ENCODE measurements around the gene PDGFA.

PDGFA gene

GRCh38 chr7:500521-501420 is 18.9 kb downstream of the PDGFA start:
- DNase-seq, result no peak

GRCh38 chr7:499853-500485 is 19.7 kb downstream of the PDGFA start:
- no peak for DNase-seq

GRCh38 chr7:498678-499641 is 20.7 kb downstream of the PDGFA start:
- DNase-seq, result no peak

- no peak for DNase-seq
These were observed 21.5 kb downstream of the PDGFA start for GRCh38 chr7:497946-498655.

- DNase-seq, result no peak
These were observed 22.3 kb downstream of the PDGFA start for GRCh38 chr7:497346-497745.

- DNase-seq, result no peak
These were observed 22.9 kb downstream of the PDGFA start for GRCh38 chr7:496528-497295.

GRCh38 chr7:495761-496321 is 23.8 kb downstream of the PDGFA start:
- DNase-seq, result no peak

- no peak for DNase-seq
These were observed 24.3 kb downstream of the PDGFA start for GRCh38 chr7:495326-495725.

GRCh38 chr7:494906-495305 is 24.7 kb downstream of the PDGFA start:
- DNase-seq, result no peak

GRCh38 chr7:494259-494687 is 25.4 kb downstream of the PDGFA start:
- no peak for DNase-seq

GRCh38 chr7:493661-494251 is 25.9 kb downstream of the PDGFA start:
- DNase-seq, result no peak

- DNase-seq, result no peak
These were observed 27.0 kb downstream of the PDGFA start for GRCh38 chr7:492714-493065.

GRCh38 chr7:491958-492713 is 27.5 kb downstream of the PDGFA start:
- no peak for DNase-seq

- no peak for DNase-seq
These were observed 28.2 kb downstream of the PDGFA start for GRCh38 chr7:491292-491957.

GRCh38 chr7:490461-491291 is 29.0 kb downstream of the PDGFA start:
- no peak for DNase-seq

- no peak for DNase-seq
These were observed 29.8 kb downstream of the PDGFA start for GRCh38 chr7:489876-490275.

GRCh38 chr7:486216-486743 is 33.4 kb downstream of the PDGFA start:
- no peak for DNase-seq

Measured in NCI-H446 (cell line).